ENCODE data around the gene GRIFIN. TPM values are rescaled to one million over a fixed set of nuclear protein-coding genes. Genes with fewer than 3 reads are reported as not detected.

GRIFIN gene
- polyA plus RNA-seq, 3 donors = 0.31 to 0.36 TPM; not detected in 1

GRCh38 chr7:2499181-2499580 is 23.0 kb upstream of the GRIFIN start:
- DNase-seq = no peak

GRCh38 chr7:2498708-2499107 is 22.5 kb upstream of the GRIFIN start:
- no peak for DNase-seq

GRCh38 chr7:2497500-2498336 is 21.5 kb upstream of the GRIFIN start:
- DNase-seq = peak; percentile 71

GRCh38 chr7:2497065-2497464 is 20.9 kb upstream of the GRIFIN start:
- no peak for DNase-seq

GRCh38 chr7:2496375-2496774 is 20.2 kb upstream of the GRIFIN start:
- no peak for DNase-seq

- DNase-seq = peak; percentile 84
Measured at GRCh38 chr7:2495418-2496299, 19.5 kb upstream of the GRIFIN start.

- no peak for DNase-seq
Measured at GRCh38 chr7:2494191-2495130, 18.3 kb upstream of the GRIFIN start.

GRCh38 chr7:2493205-2494164 is 17.3 kb upstream of the GRIFIN start:
- no peak for DNase-seq

GRCh38 chr7:2492038-2492437 is 15.8 kb upstream of the GRIFIN start:
- DNase-seq = no peak

- DNase-seq = no peak
Measured at GRCh38 chr7:2490181-2490651, 14.0 kb upstream of the GRIFIN start.

- no peak for DNase-seq
Measured at GRCh38 chr7:2488681-2489080, 12.5 kb upstream of the GRIFIN start.

- DNase-seq = no peak
Measured at GRCh38 chr7:2488272-2488645, 12.1 kb upstream of the GRIFIN start.

- DNase-seq = no peak
Measured at GRCh38 chr7:2487586-2488271, 11.5 kb upstream of the GRIFIN start.

- DNase-seq = no peak
Measured at GRCh38 chr7:2484868-2485267, 8.7 kb upstream of the GRIFIN start.

- DNase-seq = no peak
Measured at GRCh38 chr7:2483494-2483893, 7.3 kb upstream of the GRIFIN start.

- DNase-seq = no peak
Measured at GRCh38 chr7:2482725-2483451, 6.7 kb upstream of the GRIFIN start.

GRCh38 chr7:2481195-2481594 is 5.0 kb upstream of the GRIFIN start:
- no peak for DNase-seq

- DNase-seq = no peak
Measured at GRCh38 chr7:2480070-2480408, 3.8 kb upstream of the GRIFIN start.

Data from renal pelvis (tissue), 4 donors.